SK-N-SH treated with all-trans-retinoic acid at 6 μM for 48 hours (cell line): ENCODE data around the gene COMMD3.

Experiments used
- ATAC-seq: fragments of 200-7000 bp; cut with Tn5 transposase; 3 replicates; pipeline ENCODE4 v1.9.1; 2020; ENCODE audit warnings: mild to moderate bottlenecking, moderate library complexity
- ARNTL ChIP-seq: fragments of 450-650 bp; formaldehyde crosslinking; IDR thresholded peaks from 2 replicates; pipeline ENCODE4 v1.5.0; 2020; ENCODE audit warnings: low read depth, mild to moderate bottlenecking, moderate library complexity, borderline replicate concordance
- BACH2 ChIP-seq: fragments of 250-450 bp; sonication (Bioruptor Pico); IDR thresholded peaks from 2 replicates; pipeline ENCODE4 v1.9.0; 2021; ENCODE audit warnings: mild to moderate bottlenecking, borderline replicate concordance
- CSDC2 ChIP-seq: fragments of 250-450 bp; sonication (Bioruptor Pico); IDR thresholded peaks from 2 replicates; pipeline ENCODE4 v1.5.0; 2020; ENCODE audit warnings: mild to moderate bottlenecking, moderate library complexity
- CSRNP3 ChIP-seq: fragments of 250-450 bp; sonication (Bioruptor Pico); IDR thresholded peaks from 2 replicates; pipeline ENCODE4 v1.5.1; 2021; ENCODE audit warnings: mild to moderate bottlenecking, moderate library complexity
- ESRRG ChIP-seq: fragments of 250-450 bp; sonication (Bioruptor Pico); IDR thresholded peaks from 2 replicates; pipeline ENCODE4 v1.6.1; 2021; ENCODE audit warnings: mild to moderate bottlenecking
- GLIS3 ChIP-seq: fragments of 250-450 bp; sonication (Bioruptor Pico); IDR thresholded peaks from 2 replicates; pipeline ENCODE4 v1.5.0; 2020; ENCODE audit warnings: mild to moderate bottlenecking, moderate library complexity
- ISL1 ChIP-seq: fragments of 250-450 bp; sonication (Bioruptor Pico); IDR thresholded peaks from 2 replicates; pipeline ENCODE4 v2.1.2; 2022; ENCODE audit warnings: mild to moderate bottlenecking, moderate library complexity
- OSR1 ChIP-seq: fragments of 250-450 bp; sonication (Bioruptor Pico); IDR thresholded peaks from 2 replicates; pipeline ENCODE4 v1.8.0; 2022; ENCODE audit warnings: moderate library complexity, mild to moderate bottlenecking, inconsistent platforms
- PATZ1 ChIP-seq: fragments of 250-450 bp; sonication (Bioruptor Pico); IDR thresholded peaks from 2 replicates; pipeline ENCODE4 v1.8.0; 2020; ENCODE audit warnings: mild to moderate bottlenecking, moderate library complexity, borderline replicate concordance
- PPARA ChIP-seq: fragments of 250-450 bp; sonication (Bioruptor Pico); IDR thresholded peaks from 2 replicates; pipeline ENCODE4 v1.5.0; 2020; ENCODE audit warnings: mild to moderate bottlenecking, borderline replicate concordance
- RARB ChIP-seq: fragments of 250-450 bp; sonication (Bioruptor Pico); IDR thresholded peaks from 2 replicates; pipeline ENCODE4 v1.8.0; 2021; ENCODE audit warnings: mild to moderate bottlenecking, moderate library complexity
- SNAI2 ChIP-seq: fragments of 250-450 bp; sonication (Bioruptor Pico); IDR thresholded peaks from 2 replicates; pipeline ENCODE4 v1.5.0; 2020; ENCODE audit warnings: mild to moderate bottlenecking, moderate library complexity
- TCF4 ChIP-seq: fragments of 250-450 bp; sonication (Bioruptor Pico); IDR thresholded peaks from 2 replicates; pipeline ENCODE4 v1.8.0; 2021; ENCODE audit warnings: mild to moderate bottlenecking, moderate library complexity, borderline replicate concordance
- TOX ChIP-seq: fragments of 250-450 bp; sonication (Bioruptor Pico); IDR thresholded peaks from 2 replicates; pipeline ENCODE4 v1.8.0; 2021; ENCODE audit warnings: mild to moderate bottlenecking, moderate library complexity, borderline replicate concordance
- ZC3H10 ChIP-seq: fragments of 250-450 bp; sonication (Bioruptor Pico); IDR thresholded peaks from 2 replicates; pipeline ENCODE4 v1.5.1; 2021; ENCODE audit warnings: mild to moderate bottlenecking, moderate library complexity
- ZFP3 ChIP-seq: fragments of 250-450 bp; sonication (Bioruptor Pico); IDR thresholded peaks from 2 replicates; pipeline ENCODE4 v1.5.0; 2020; ENCODE audit warnings: mild to moderate bottlenecking, moderate library complexity
- ZFP30 ChIP-seq: fragments of 450-650 bp; formaldehyde crosslinking; IDR thresholded peaks from 2 replicates; pipeline ENCODE4 v1.5.0; 2022; ENCODE audit warnings: mild to moderate bottlenecking, moderate library complexity
- ZNF565 ChIP-seq: fragments of 450-650 bp; formaldehyde crosslinking; conservative IDR thresholded peaks from 2 replicates; pipeline ENCODE4 v1.5.0; 2020; ENCODE audit warnings: low read depth, mild to moderate bottlenecking, moderate library complexity
- ZNF70 ChIP-seq: fragments of 450-650 bp; formaldehyde crosslinking; IDR thresholded peaks from 2 replicates; pipeline ENCODE4 v1.5.0; 2020; ENCODE audit warnings: mild to moderate bottlenecking, moderate library complexity
- ZNF8 ChIP-seq: fragments of 450-650 bp; formaldehyde crosslinking; IDR thresholded peaks from 2 replicates; pipeline ENCODE4 v1.5.0; 2020; ENCODE audit warnings: mild to moderate bottlenecking, moderate library complexity
- TF ChIP-seq, protein P1 (sequence below): fragments of 250-450 bp; sonication (Bioruptor Pico); IDR thresholded peaks from 2 replicates; pipeline ENCODE4 v1.5.1; 2020; ENCODE audit warnings: low read depth, mild to moderate bottlenecking, moderate library complexity
- TF ChIP-seq, protein P2 (sequence below): fragments of 250-450 bp; sonication (Bioruptor Pico); IDR thresholded peaks from 2 replicates; pipeline ENCODE4 v1.5.0; 2020; ENCODE audit warnings: mild to moderate bottlenecking, moderate library complexity
- TF ChIP-seq, protein P3 (sequence below): fragments of 250-450 bp; sonication (Bioruptor Pico); IDR thresholded peaks from 2 replicates; pipeline ENCODE4 v1.8.0; 2021; ENCODE audit warnings: low read depth, mild to moderate bottlenecking, moderate library complexity, borderline replicate concordance

Gene COMMD3

DNA sequence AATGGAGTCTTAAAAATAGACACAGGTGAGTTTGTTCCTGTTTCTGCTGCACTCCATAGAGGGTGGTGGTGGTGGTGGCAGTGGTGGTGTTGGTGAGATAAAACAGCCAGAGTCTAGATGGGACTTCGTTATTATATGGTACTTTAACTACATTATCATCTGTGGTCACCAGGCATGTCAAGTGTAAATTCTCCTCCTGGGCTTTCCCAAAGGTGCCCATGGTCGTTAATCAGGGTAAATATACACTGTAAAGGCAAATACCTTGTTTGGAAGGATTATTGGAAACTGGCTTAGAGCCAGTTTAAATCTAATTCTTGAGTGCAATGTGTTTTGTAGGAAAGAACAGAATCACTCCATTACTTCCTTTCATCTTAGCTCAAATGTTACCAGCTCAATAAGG is 21.5 kb upstream of the COMMD3 start:
- TF ChIP-seq ZNF70 (CRISPR knock-in tag) (no peak), CSRNP3 (CRISPR knock-in tag) (no peak), GLIS3 (CRISPR knock-in tag) (no peak), ISL1 (CRISPR knock-in tag) (no peak), BACH2 (CRISPR knock-in tag) (no peak), ESRRG (no peak), SNAI2 (CRISPR knock-in tag) (no peak), CSDC2 (CRISPR knock-in tag) (no peak), ZFP3 (no peak), ZFP30 (no peak), PATZ1 (CRISPR knock-in tag) (no peak), RARB (CRISPR knock-in tag) (no peak), ARNTL (CRISPR knock-in tag) (no peak), TOX (CRISPR knock-in tag) (no peak), OSR1 (CRISPR knock-in tag) (no peak), ZNF8 (CRISPR knock-in tag) (no peak), TCF4 (no peak)
- TF ChIP-seq, protein P1, sequence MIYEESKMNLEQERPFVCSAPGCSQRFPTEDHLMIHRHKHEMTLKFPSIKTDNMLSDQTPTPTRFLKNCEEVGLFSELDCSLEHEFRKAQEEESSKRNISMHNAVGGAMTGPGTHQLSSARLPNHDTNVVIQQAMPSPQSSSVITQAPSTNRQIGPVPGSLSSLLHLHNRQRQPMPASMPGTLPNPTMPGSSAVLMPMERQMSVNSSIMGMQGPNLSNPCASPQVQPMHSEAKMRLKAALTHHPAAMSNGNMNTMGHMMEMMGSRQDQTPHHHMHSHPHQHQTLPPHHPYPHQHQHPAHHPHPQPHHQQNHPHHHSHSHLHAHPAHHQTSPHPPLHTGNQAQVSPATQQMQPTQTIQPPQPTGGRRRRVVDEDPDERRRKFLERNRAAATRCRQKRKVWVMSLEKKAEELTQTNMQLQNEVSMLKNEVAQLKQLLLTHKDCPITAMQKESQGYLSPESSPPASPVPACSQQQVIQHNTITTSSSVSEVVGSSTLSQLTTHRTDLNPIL = no peak
- TF ChIP-seq, protein P2, sequence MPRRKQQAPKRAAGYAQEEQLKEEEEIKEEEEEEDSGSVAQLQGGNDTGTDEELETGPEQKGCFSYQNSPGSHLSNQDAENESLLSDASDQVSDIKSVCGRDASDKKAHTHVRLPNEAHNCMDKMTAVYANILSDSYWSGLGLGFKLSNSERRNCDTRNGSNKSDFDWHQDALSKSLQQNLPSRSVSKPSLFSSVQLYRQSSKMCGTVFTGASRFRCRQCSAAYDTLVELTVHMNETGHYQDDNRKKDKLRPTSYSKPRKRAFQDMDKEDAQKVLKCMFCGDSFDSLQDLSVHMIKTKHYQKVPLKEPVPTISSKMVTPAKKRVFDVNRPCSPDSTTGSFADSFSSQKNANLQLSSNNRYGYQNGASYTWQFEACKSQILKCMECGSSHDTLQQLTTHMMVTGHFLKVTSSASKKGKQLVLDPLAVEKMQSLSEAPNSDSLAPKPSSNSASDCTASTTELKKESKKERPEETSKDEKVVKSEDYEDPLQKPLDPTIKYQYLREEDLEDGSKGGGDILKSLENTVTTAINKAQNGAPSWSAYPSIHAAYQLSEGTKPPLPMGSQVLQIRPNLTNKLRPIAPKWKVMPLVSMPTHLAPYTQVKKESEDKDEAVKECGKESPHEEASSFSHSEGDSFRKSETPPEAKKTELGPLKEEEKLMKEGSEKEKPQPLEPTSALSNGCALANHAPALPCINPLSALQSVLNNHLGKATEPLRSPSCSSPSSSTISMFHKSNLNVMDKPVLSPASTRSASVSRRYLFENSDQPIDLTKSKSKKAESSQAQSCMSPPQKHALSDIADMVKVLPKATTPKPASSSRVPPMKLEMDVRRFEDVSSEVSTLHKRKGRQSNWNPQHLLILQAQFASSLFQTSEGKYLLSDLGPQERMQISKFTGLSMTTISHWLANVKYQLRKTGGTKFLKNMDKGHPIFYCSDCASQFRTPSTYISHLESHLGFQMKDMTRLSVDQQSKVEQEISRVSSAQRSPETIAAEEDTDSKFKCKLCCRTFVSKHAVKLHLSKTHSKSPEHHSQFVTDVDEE (CRISPR knock-in tag) = no peak
- no peak for ATAC-seq

DNA sequence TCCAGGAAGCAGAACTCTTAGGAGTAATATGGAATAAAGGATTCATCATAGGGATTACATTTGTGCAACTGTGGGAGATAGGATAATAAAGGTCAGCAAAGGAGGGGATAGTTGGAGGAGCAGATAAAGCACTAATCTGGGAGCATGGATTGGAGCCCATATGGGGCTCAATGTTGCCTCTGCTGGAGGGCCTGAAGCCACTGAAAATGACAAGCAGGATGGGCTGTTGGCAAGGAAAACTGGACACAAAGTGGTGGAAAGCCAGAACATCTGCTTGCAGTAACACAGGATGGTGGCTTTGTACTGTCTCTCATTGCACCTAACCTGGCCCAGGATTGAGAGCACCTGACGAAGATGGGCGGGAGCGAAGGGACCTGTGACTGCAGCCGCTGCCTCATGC is 15.0 kb upstream of the COMMD3 start:
- ATAC-seq = no peak
- no peak for TF ChIP-seq ARNTL (CRISPR knock-in tag)
- TF ChIP-seq OSR1 (CRISPR knock-in tag) = no peak
- TF ChIP-seq BACH2 (CRISPR knock-in tag) = no peak
- TF ChIP-seq ISL1 (CRISPR knock-in tag) = no peak
- TF ChIP-seq ZNF70 (CRISPR knock-in tag) = no peak
- no peak for TF ChIP-seq ESRRG
- no peak for TF ChIP-seq GLIS3 (CRISPR knock-in tag)
- TF ChIP-seq, protein P1 = no peak
- TF ChIP-seq SNAI2 (CRISPR knock-in tag) = no peak
- TF ChIP-seq, protein P3, sequence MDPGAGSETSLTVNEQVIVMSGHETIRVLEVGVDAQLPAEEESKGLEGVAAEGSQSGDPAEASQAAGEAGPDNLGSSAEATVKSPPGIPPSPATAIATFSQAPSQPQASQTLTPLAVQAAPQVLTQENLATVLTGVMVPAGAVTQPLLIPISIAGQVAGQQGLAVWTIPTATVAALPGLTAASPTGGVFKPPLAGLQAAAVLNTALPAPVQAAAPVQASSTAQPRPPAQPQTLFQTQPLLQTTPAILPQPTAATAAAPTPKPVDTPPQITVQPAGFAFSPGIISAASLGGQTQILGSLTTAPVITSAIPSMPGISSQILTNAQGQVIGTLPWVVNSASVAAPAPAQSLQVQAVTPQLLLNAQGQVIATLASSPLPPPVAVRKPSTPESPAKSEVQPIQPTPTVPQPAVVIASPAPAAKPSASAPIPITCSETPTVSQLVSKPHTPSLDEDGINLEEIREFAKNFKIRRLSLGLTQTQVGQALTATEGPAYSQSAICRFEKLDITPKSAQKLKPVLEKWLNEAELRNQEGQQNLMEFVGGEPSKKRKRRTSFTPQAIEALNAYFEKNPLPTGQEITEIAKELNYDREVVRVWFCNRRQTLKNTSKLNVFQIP (CRISPR knock-in tag) = no peak
- no peak for TF ChIP-seq CSDC2 (CRISPR knock-in tag)
- no peak for TF ChIP-seq PPARA (CRISPR knock-in tag)
- TF ChIP-seq TCF4 = no peak
- no peak for TF ChIP-seq ZC3H10 (CRISPR knock-in tag)
- no peak for TF ChIP-seq TOX (CRISPR knock-in tag)
- TF ChIP-seq ZNF565 (CRISPR knock-in tag) = no peak
- no peak for TF ChIP-seq ZFP30
- TF ChIP-seq RARB (CRISPR knock-in tag) = no peak
